ENCODE measurements around the gene HSCB.

DNA sequence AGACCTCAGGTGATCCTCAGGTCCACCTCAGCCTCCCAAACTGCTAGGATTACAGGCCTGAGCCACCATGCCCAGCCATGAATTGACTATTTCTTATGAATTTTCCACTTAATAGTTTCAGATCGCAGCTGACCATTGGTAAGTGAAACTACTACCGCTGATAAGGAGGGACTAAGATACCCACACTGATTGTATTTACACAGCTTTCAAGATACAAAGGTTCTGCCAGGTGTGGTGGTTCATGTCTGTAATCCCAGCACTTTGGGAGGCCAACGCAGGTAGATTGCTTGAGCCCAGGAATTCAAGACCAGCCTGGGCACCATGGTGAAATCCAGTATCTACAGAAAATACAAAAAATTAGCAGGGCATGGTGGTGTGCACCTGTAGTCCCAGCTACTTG is 4.1 kb upstream of the HSCB start:
- TF ChIP-seq CTCF (conservative IDR thresholded peaks at IDR 0.05; ENCODE audit: low read depth, low read length) = no peak
- no peak for TF ChIP-seq EZH2 (IDR thresholded peaks at IDR 0.05; ENCODE audit: borderline replicate concordance, low read depth, low read length, poor library complexity, severe bottlenecking)
